Measurements from ENCODE around the gene HAUS8.

Gene HAUS8

GRCh38 chr19:17073869-17074633 lies 1.2 kb downstream of the HAUS8 start:
- no peak for DNase-seq

GRCh38 chr19:17070912-17071311 lies 4.3 kb downstream of the HAUS8 start:
- no peak for DNase-seq

DNA sequence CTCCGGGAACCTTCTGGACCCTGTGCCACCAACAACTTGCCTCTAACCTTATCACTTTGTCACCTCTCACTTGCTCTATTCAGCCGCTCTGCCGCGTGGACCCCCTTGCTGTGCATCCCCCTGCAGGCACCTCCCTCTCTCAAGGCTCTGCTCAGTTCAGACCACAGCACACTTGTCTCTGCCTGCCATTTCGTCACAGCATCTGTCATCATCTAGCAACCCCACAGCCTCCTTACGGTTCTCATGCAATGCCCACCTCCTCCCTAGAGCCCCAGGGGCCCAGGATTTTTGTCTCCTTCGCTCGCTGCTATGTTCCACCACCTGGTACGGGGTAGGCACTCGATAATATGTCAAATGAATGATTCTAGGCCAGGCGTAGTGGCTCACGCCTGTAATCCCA lies 4.8 kb downstream of the HAUS8 start:
- DNase-seq, result no peak

DNA sequence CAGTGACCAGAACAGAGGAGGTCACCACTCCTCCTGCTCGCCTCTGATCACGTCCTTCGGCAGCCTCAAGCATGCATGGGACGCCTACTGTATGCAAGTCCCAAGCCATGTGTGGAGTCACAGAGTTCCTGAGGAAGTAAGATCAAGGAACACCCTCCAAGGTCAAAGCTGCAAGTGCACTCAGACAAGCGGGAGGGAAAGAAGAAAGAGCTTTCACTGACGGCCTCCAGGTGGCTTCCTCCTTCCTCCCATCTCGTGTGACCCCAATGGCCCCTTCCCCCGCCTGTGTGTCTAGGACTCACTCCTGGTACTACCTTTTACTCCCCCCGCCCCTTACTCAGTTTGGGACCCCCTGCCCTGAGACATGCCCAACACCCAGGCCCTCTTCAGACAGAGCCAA lies 6.1 kb downstream of the HAUS8 start:
- DNase-seq, result no peak

- no peak for DNase-seq
Observed at GRCh38 chr19:17063428-17063827, 11.8 kb downstream of the HAUS8 start.

GRCh38 chr19:17061691-17062090 lies 13.6 kb downstream of the HAUS8 start:
- no peak for DNase-seq

GRCh38 chr19:17061205-17061604 lies 14.0 kb downstream of the HAUS8 start:
- DNase-seq, result no peak

GRCh38 chr19:17060802-17061201 lies 14.4 kb downstream of the HAUS8 start:
- DNase-seq, result no peak

DNA sequence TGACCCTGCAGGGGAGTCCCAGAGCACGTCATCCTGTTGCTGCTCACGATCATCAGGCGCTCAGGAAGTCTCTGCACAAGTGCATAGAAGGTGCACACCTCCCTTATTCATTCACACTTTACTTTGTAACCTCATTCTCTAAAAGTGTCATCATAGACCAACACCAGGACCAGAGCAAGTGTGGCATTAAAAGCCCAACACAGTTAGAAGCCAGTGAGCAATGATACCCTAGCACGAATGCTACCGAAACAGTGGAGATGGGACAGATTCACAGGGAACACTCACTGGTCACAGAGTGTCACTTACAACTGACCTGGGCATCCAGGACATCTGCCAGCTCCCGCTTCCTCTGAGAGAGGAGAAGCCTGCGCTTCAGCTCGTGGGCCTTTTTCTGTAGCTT lies 17.0 kb downstream of the HAUS8 start:
- DNase-seq, result no peak

GRCh38 chr19:17055636-17056035 lies 19.6 kb downstream of the HAUS8 start:
- no peak for DNase-seq

DNA sequence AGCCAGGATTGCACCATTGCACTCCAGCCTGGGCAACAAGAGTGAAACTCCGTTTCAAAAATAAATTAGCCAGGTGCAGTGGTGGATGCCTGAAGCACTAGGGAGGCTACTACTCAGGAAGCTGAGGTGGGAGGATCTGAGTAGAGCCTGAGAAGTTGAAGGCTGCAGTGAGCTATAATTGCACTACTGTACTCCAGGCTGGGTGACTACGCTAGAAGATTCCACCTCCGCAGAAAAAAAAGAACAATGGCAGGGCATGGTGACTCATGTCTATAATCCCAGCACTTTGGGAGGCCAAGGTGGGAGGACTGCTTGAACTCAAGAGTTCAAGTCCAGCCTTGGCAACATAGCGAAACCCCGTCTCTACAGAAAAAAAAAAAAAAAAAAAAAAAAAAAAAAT lies 20.5 kb downstream of the HAUS8 start:
- DNase-seq, result no peak

GRCh38 chr19:17052439-17052838 lies 22.8 kb downstream of the HAUS8 start:
- DNase-seq, result no peak

GRCh38 chr19:17049711-17050280 lies 25.5 kb downstream of the HAUS8 start:
- no peak for DNase-seq

GRCh38 chr19:17048885-17049453 lies 26.3 kb downstream of the HAUS8 start:
- DNase-seq, result no peak

DNA sequence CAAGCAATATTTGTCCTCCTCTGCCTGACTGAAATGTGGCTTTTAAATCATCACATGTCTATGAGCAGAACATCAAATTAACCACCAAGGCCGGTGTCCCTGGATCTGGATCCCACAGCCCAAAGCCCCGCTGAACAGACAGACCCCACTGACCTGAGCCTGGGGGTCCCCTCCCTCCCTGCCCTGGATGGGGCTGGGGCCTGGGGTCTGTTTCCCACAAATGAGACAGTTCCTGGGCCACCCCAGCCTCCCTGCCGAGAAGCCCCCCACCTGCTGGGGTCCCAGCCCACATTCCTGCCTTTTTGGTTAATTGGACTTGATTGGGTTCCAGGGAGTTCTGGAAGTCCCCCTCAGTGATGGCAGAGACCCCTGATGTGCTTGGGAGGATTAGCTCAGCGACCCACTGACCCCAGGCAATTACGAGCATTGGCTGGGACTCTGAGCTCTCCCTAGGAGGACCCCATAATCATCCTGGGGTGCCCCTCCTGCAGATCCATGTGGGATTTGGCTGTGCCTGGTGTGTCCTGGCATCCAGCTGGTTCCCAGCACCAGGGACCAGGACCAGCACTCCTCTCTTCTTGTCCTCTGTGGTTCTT lies 29.2 kb downstream of the HAUS8 start:
- no peak for DNase-seq

DNA sequence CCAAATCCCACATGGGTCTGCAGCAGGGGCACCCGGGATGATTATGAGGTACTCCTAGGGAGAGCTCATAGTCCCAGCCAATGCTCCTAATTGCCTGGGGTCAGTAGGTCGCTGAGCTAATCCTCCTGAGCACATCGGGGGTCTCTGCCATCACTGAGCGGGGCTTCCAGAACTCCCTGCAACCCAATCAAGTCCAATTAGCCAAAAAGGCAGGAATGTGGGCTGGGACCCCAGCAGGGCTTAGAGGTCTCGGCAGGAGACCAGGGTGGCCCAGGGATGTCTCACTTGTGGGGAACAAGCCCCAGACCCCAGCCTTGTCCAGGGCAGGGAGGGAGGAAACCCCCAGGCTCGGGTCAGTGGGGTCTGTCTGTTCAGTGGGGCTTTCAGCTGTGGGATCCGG lies 31.5 kb downstream of the HAUS8 start:
- DNase-seq, result no peak

DNA sequence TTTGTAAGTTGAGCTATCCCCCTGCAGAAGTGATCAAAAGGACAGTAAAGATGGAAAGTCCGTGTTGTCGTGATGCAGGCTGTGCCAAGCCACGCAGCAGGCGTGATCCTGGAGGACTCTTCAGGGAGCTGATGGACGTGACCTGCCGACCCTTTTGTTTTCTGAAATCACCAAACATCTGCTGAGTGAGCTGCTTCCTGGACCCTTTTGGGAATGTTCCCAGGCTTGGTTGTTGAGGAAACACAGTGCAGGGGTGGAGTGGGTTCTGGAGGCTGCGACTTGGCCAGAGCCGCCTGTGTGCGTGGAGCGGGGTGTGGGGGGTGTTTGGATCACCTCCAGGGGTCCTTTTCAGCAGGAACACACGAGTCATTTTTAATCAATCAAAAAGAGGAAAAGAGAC lies 33.3 kb downstream of the HAUS8 start:
- no peak for DNase-seq

DNA sequence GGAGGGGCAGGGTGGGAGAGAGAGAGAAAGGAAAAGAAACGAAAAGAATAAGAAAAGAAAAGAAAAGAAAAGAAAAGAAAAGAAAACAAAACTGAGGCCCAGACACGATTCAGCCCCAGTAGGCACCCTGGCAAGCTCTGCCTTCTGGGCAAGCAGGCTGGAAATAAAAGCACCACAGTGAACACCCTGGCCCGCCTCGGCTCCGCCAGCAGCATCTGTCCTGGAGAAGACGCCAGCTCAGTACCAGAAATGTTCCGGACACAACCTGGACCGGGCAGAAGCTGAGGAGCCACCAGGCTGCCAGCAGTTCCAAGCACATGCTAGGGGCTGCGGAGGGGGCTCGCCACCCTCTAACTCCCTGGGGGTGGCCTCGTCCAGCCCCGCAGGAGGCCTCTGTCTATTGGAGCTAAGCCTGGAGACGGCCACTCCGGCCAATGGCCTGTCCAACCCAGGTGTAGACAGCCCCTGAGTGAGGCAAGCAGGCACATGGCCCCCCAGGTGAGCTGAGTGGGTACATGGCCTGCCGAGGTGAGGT lies 37.2 kb downstream of the HAUS8 start:
- no peak for DNase-seq

- no peak for DNase-seq
Observed at GRCh38 chr19:17037184-17037583, 38.1 kb downstream of the HAUS8 start.

DNA sequence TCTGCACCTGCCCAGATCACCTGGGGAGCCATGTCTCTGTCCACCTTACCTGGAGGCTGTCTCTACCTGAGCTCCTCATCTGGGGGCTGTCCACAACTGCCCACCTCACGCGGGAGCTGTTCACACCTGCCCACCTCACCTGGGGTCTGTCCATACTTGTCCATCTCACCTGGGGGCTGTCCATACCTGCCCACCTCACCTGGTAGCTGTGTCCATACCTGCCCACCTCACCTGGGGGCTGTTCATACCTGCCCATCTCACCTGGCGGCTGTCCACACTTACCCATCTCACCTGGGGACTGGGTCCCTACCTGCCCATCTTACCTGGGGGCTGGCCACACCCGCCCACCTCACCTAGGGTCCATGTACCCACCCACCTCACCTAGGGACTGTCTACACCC lies 38.6 kb downstream of the HAUS8 start:
- no peak for DNase-seq

- no peak for DNase-seq
Observed at GRCh38 chr19:17035842-17036424, 39.3 kb downstream of the HAUS8 start.

DNA sequence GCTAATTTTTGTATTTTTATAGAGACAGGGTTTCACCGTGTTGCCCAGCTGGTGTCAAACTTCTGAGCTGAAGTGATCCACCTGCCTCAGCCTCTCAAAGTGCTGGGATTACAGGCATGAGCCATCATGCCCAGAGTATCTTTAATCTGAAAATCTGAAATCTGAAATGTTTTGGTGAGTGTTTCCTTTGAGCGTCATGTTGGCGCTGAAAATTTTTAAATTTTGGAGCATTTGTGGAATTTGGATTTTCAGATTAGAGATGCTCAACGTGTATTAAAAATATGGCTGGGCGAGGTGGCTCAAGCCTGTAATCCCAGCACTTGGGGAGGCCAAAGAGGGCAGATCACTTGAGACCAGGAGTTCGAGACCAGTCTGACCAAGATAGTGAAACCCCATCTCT lies 43.5 kb downstream of the HAUS8 start:
- no peak for DNase-seq

DNA sequence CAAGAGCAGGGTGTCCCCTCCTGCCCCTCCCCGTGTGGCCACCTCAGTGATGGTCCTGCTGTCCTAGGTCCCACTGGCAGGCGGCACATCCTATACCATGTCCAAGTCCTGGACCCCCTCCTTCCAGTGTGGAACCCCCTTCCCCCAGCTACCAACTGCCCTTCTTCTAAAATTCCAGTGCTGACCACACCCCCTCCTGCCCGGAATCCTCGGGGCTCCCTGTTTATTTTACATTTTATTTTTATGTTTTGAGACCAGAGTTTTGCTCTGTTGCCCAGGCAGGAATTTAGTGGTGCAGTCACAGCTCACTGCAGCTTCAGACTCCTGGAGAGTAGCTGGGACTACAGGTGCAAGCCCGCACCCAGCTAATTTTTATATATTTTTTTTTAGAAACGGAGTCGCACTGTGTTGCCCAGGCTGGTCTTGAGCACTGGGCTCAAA lies 47.7 kb downstream of the HAUS8 start:
- DNase-seq, result no peak
